C4-2B (cell line): ENCODE results near the gene AUNIP.

Experiments used
- CTCF ChIP-seq: fragments of 450-650 bp; conservative IDR thresholded peaks from 2 replicates; pipeline ENCODE4 v1.5.1; 2017; ENCODE audit warnings: mild to moderate bottlenecking
- ZFX ChIP-seq: fragments of 450-650 bp; IDR thresholded peaks from 2 replicates; pipeline ENCODE4 v1.6.1; 2017

- TF ChIP-seq CTCF = no peak
- no peak for TF ChIP-seq ZFX
Measured at GRCh38 chr1:25869909-25870606, 10.8 kb upstream of the AUNIP start.
